HepG2 (cell line): ENCODE data around the gene VPS9D1. TPM values are rescaled to one million over a fixed set of nuclear protein-coding genes. Genes with fewer than 3 reads are reported as not detected.
A peak's percentile ranks its signal among the peaks of the same experiment; 100 is the strongest.

Experiments used
- ATRX ChIP-seq: sonication (generic); formaldehyde crosslinking; IDR thresholded peaks from 2 replicates; pipeline ENCODE4 v1.4.0; 2020; ENCODE audit warnings: missing genetic modification reagents, borderline replicate concordance
- FOXA1 ChIP-seq, 2 experiments: fragments of 450-650 bp in 1 of 2; sonication (generic) in 1 of 2; formaldehyde crosslinking in 1 of 2; IDR thresholded peaks; 2 replicates each; pipeline versions ENCODE4 v1.4.0 to v1.6.1; 2016 to 2020; ENCODE audit warnings: missing genetic modification reagents in 1 of 2
- HOXA9 ChIP-seq: sonication (generic); formaldehyde crosslinking; IDR thresholded peaks from 2 replicates; pipeline ENCODE4 v1.8.1; 2022; ENCODE audit warnings: missing genetic modification reagents, mild to moderate bottlenecking, moderate library complexity, borderline replicate concordance
- MAZ ChIP-seq, 2 experiments: sonication (generic) in 1 of 2; formaldehyde crosslinking in 1 of 2; IDR thresholded peaks; 2 replicates each; pipeline versions ENCODE4 v1.5.0 to v1.6.1; 2012 to 2020; ENCODE audit warnings: low read depth in 2 of 2, mild to moderate bottlenecking in 2 of 2, borderline replicate concordance in 1 of 2, improper control_type of control experiment in 1 of 2, low read length in 1 of 2, missing genetic modification reagents in 1 of 2, moderate library complexity in 1 of 2
- NFE2L1 ChIP-seq: sonication (generic); formaldehyde crosslinking; IDR thresholded peaks from 2 replicates; pipeline ENCODE4 v1.4.0; 2020; ENCODE audit warnings: missing genetic modification reagents, mild to moderate bottlenecking, borderline replicate concordance
- RFX5 ChIP-seq: IDR thresholded peaks from 2 replicates; pipeline ENCODE4 v1.6.1; 2011; ENCODE audit warnings: low read depth, low read length, improper control_type of control experiment
- ZNF256 ChIP-seq: sonication (generic); formaldehyde crosslinking; conservative IDR thresholded peaks from 2 replicates; pipeline ENCODE4 v1.4.0; 2020; ENCODE audit warnings: missing genetic modification reagents
- polyA plus RNA-seq, 8 experiments: library from polyadenylated mRNA; depleted of rRNA in 3 of 8; stranded (reverse) in 7 of 8; unstranded in 1 of 8; fragments of >200 nt; fragmentation: Illumina TruSeq in 4 of 8; extraction: Trizol in 4 of 8; gene quantifications; 2 replicates each; pipeline versions ENCODE4 v1.2.1 to v1.2.3, GENCODE V29; 2011 to 2016; ENCODE audit warnings: low read depth in 4 of 8, missing spikeins in 1 of 8, mixed read lengths in 1 of 8; ENCODE audit not compliant: insufficient read depth in 1 of 8
- total RNA-seq, 5 experiments: library from RNA; depleted of rRNA; stranded (reverse); fragments of >200 nt; fragmentation: Illumina TruSeq; extraction: Trizol; gene quantifications; 2 replicates each; pipeline ENCODE4 v1.2.3, GENCODE V29; 2016; ENCODE audit warnings: low read depth in 1 of 5
- TF ChIP-seq, protein P1 (sequence below): sonication (generic); formaldehyde crosslinking; IDR thresholded peaks from 2 replicates; pipeline ENCODE4 v1.4.0; 2020; ENCODE audit warnings: missing genetic modification reagents
- TF ChIP-seq, protein P2 (sequence below): sonication (generic); formaldehyde crosslinking; IDR thresholded peaks from 2 replicates; pipeline ENCODE4 v1.8.0; 2022; ENCODE audit warnings: mild to moderate bottlenecking, missing genetic modification reagents, moderate library complexity
- TF ChIP-seq, protein P3 (sequence below): sonication (generic); formaldehyde crosslinking; IDR thresholded peaks from 2 replicates; pipeline ENCODE4 v1.4.0; 2020; ENCODE audit warnings: missing genetic modification reagents, borderline replicate concordance
- TF ChIP-seq, protein P4 (sequence below): sonication (generic); formaldehyde crosslinking; IDR thresholded peaks from 2 replicates; pipeline ENCODE4 v1.5.0; 2020; ENCODE audit warnings: mild to moderate bottlenecking, missing genetic modification reagents, borderline replicate concordance
- TF ChIP-seq, protein P5 (sequence below): sonication (generic); formaldehyde crosslinking; IDR thresholded peaks from 2 replicates; pipeline ENCODE4 v1.9.0; 2022; ENCODE audit warnings: missing genetic modification reagents, mild to moderate bottlenecking, borderline replicate concordance
- TF ChIP-seq, protein P6 (sequence below): sonication (generic); formaldehyde crosslinking; IDR thresholded peaks from 2 replicates; pipeline ENCODE4 v1.5.0; 2020; ENCODE audit warnings: missing genetic modification reagents

Gene VPS9D1
- total and polyA plus RNA-seq, 2 of the 13 experiments (the other 11 are each of a cell fraction or from before 2014, with no cell fraction given): 10.1 to 13.2 TPM

DNA sequence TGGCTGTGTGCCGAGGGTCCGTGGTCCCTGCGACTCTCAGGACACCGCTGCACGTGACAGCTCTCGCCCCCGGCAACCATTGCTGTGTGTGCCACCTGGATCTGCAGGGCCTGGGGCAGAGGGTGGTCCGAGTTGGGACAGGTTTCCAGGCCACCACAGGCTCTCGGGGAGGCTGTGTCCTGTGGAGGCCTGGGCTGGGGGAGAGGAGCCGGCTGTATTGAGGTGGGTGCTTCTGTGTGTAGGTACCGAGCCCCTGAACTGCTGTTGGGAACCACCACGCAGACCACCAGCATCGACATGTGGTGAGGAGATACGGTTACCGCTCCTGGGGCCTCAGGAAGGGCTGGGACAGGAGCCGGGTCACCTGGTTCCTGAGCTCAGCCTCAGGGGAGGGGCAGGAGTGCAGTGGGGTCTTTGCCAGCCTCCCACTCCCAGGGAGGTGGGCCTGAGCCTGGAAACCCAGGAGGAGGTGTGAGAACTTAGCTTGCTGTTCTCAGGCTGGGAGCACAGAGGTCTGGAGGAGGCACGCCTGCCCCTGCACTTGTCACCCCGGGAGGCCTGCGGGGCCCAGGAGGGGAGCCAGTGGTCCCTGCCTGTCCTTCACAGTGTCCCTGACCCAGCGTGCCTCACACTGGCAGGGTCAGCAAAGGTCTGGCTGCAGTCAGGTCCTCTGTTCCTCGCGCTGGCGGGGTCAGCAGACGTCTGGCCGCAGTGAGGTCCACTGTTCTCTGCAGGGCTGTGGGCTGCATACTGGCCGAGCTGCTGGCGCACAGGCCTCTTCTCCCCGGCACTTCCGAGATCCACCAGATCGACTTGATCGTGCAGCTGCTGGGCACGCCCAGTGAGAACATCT lies 26.5 kb downstream of the VPS9D1 start (continued):
- TF ChIP-seq, protein P1, sequence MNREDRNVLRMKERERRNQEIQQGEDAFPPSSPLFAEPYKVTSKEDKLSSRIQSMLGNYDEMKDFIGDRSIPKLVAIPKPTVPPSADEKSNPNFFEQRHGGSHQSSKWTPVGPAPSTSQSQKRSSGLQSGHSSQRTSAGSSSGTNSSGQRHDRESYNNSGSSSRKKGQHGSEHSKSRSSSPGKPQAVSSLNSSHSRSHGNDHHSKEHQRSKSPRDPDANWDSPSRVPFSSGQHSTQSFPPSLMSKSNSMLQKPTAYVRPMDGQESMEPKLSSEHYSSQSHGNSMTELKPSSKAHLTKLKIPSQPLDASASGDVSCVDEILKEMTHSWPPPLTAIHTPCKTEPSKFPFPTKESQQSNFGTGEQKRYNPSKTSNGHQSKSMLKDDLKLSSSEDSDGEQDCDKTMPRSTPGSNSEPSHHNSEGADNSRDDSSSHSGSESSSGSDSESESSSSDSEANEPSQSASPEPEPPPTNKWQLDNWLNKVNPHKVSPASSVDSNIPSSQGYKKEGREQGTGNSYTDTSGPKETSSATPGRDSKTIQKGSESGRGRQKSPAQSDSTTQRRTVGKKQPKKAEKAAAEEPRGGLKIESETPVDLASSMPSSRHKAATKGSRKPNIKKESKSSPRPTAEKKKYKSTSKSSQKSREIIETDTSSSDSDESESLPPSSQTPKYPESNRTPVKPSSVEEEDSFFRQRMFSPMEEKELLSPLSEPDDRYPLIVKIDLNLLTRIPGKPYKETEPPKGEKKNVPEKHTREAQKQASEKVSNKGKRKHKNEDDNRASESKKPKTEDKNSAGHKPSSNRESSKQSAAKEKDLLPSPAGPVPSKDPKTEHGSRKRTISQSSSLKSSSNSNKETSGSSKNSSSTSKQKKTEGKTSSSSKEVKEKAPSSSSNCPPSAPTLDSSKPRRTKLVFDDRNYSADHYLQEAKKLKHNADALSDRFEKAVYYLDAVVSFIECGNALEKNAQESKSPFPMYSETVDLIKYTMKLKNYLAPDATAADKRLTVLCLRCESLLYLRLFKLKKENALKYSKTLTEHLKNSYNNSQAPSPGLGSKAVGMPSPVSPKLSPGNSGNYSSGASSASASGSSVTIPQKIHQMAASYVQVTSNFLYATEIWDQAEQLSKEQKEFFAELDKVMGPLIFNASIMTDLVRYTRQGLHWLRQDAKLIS (CRISPR knock-in tag): no peak
- TF ChIP-seq, protein P2, sequence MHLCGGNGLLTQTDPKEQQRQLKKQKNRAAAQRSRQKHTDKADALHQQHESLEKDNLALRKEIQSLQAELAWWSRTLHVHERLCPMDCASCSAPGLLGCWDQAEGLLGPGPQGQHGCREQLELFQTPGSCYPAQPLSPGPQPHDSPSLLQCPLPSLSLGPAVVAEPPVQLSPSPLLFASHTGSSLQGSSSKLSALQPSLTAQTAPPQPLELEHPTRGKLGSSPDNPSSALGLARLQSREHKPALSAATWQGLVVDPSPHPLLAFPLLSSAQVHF: no peak; the same call in 1 of the 2 replicates
- TF ChIP-seq FOXA1 (IDR thresholded peaks at IDR 0.05) (no peak), FOXA1 (CRISPR knock-in tag; IDR thresholded peaks at IDR 0.05) (no peak), ATRX (CRISPR knock-in tag) (no peak), MAZ (IDR thresholded peaks at IDR 0.05; ENCODE audit: borderline replicate concordance, low read depth, low read length) (no peak), MAZ (CRISPR knock-in tag; IDR thresholded peaks at IDR 0.05; ENCODE audit: low read depth) (no peak; the same call in 1 of the 2 replicates), HOXA9 (CRISPR knock-in tag) (no peak), NFE2L1 (CRISPR knock-in tag) (no peak), RFX5 (no peak), ZNF256 (CRISPR knock-in tag) (no peak)
- TF ChIP-seq, protein P3, sequence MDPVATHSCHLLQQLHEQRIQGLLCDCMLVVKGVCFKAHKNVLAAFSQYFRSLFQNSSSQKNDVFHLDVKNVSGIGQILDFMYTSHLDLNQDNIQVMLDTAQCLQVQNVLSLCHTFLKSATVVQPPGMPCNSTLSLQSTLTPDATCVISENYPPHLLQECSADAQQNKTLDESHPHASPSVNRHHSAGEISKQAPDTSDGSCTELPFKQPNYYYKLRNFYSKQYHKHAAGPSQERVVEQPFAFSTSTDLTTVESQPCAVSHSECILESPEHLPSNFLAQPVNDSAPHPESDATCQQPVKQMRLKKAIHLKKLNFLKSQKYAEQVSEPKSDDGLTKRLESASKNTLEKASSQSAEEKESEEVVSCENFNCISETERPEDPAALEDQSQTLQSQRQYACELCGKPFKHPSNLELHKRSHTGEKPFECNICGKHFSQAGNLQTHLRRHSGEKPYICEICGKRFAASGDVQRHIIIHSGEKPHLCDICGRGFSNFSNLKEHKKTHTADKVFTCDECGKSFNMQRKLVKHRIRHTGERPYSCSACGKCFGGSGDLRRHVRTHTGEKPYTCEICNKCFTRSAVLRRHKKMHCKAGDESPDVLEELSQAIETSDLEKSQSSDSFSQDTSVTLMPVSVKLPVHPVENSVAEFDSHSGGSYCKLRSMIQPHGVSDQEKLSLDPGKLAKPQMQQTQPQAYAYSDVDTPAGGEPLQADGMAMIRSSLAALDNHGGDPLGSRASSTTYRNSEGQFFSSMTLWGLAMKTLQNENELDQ: 0 out of 2 replicates have a peak, but pooled peaks have one; percentile 48
- TF ChIP-seq, protein P4, sequence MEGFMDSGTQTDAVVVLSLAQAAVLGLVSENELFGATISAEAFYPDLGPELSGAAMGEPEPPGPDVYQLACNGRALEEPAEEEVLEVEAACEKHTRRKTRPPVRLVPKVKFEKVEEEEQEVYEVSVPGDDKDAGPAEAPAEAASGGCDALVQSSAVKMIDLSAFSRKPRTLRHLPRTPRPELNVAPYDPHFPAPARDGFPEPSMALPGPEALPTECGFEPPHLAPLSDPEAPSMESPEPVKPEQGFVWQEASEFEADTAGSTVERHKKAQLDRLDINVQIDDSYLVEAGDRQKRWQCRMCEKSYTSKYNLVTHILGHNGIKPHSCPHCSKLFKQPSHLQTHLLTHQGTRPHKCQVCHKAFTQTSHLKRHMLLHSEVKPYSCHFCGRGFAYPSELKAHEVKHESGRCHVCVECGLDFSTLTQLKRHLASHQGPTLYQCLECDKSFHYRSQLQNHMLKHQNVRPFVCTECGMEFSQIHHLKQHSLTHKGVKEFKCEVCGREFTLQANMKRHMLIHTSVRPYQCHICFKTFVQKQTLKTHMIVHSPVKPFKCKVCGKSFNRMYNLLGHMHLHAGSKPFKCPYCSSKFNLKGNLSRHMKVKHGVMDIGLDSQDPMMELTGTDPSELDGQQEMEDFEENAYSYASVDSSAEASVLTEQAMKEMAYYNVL (CRISPR knock-in tag): no peak
- TF ChIP-seq, protein P5, sequence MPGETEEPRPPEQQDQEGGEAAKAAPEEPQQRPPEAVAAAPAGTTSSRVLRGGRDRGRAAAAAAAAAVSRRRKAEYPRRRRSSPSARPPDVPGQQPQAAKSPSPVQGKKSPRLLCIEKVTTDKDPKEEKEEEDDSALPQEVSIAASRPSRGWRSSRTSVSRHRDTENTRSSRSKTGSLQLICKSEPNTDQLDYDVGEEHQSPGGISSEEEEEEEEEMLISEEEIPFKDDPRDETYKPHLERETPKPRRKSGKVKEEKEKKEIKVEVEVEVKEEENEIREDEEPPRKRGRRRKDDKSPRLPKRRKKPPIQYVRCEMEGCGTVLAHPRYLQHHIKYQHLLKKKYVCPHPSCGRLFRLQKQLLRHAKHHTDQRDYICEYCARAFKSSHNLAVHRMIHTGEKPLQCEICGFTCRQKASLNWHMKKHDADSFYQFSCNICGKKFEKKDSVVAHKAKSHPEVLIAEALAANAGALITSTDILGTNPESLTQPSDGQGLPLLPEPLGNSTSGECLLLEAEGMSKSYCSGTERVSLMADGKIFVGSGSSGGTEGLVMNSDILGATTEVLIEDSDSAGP (CRISPR knock-in tag): peak; percentile 58; the same call in 1 of the 2 replicates
- TF ChIP-seq, protein P6, sequence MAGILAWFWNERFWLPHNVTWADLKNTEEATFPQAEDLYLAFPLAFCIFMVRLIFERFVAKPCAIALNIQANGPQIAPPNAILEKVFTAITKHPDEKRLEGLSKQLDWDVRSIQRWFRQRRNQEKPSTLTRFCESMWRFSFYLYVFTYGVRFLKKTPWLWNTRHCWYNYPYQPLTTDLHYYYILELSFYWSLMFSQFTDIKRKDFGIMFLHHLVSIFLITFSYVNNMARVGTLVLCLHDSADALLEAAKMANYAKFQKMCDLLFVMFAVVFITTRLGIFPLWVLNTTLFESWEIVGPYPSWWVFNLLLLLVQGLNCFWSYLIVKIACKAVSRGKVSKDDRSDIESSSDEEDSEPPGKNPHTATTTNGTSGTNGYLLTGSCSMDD: no peak
